ENCODE measurements around the gene FUT6. TPM values are rescaled to one million over a fixed set of nuclear protein-coding genes. Genes with fewer than 3 reads are reported as not detected.
A peak's percentile ranks its signal among the peaks of the same experiment; 100 is the strongest.
"Not testable (repeated sequence)": the region's sequence is repeated elsewhere in the genome, so short reads cannot be mapped to it uniquely, and the experiment has no call there.

FUT6 gene
- polyA plus RNA-seq, 3 donors = not detected

- no peaks in the 10 kb centered on the region for H3K9me3 ChIP-seq (replicated peaks in 1 of 2; ENCODE audit: control insufficient read depth in 1 of 2, insufficient read depth in 1 of 2, low read length in 2 of 2)
- Mint-ChIP-seq H3K9me3 (peaks cover 0 to 9% (median 0%) of the 10 kb centered on the region in 7 donors), H3K27me3 (ENCODE audit: low read depth in 3 of 3) (peaks cover 22 to 35% (median 24%) of the 10 kb centered on the region in 3 donors), H3K36me3 (no peaks in the 10 kb centered on the region), H3K4me1 (no peaks in the 10 kb centered on the region), H3K4me3 (no peak overlapping the region), H3K27ac (no peak overlapping the region)
- no peak for TF ChIP-seq CTCF (IDR thresholded peaks at IDR 0.05)
- no peaks in the 10 kb centered on the region for H3K79me2 ChIP-seq (ENCODE audit: insufficient read depth, low read length)
- H3K27me3 ChIP-seq (ENCODE audit: control insufficient read depth in 2 of 2, insufficient read depth in 2 of 2, low read length in 2 of 2) = peaks cover 0 to 8% of the 10 kb centered on the region in 2 donors
- intact Hi-C loops (cut with micrococcal nuclease) = no loop called here
- WGBS (ENCODE audit: insufficient coverage) = 60% methylated on average over 2 of the region's 9 CpGs
- no peak overlapping the region for H3K4me2 ChIP-seq (replicated peaks; ENCODE audit: extremely low read depth, low read length, poor library complexity, severe bottlenecking)
- H2AFZ ChIP-seq (ENCODE audit: insufficient read depth, low read depth, low read length, poor library complexity, severe bottlenecking) = no peak overlapping the region
- H3K9ac ChIP-seq (ENCODE audit: insufficient read depth, low read length, poor library complexity, severe bottlenecking) = no peak overlapping the region
- H4K20me1 ChIP-seq (ENCODE audit: insufficient read depth, low read length) = no peaks in the 10 kb centered on the region
- no peaks in the 10 kb centered on the region for H3K4me1 ChIP-seq (ENCODE audit: control insufficient read depth in 1 of 2, insufficient read depth in 2 of 2, low read length in 2 of 2)
- no peak for DNase-seq
- no peaks in the 10 kb centered on the region for H3K36me3 ChIP-seq (replicated peaks in 1 of 2; ENCODE audit: control insufficient read depth in 1 of 2, insufficient read depth in 2 of 2, low read length in 2 of 2)
- no peak overlapping the region for H3K4me3 ChIP-seq (replicated peaks in 1 of 3; ENCODE audit: low read depth in 2 of 3, low read length in 3 of 3)
- H3K27ac ChIP-seq (ENCODE audit: low read depth in 1 of 2, low read length in 2 of 2) = no peak overlapping the region
Measured at GRCh38 chr19:5877882-5878281, 38.4 kb upstream of the FUT6 start.

- Mint-ChIP-seq H3K9me3 (peaks cover 0 to 9% (median 0%) of the 10 kb centered on the region in 7 donors), H3K27ac (no peak overlapping the region), H3K4me1 (no peaks in the 10 kb centered on the region), H3K36me3 (no peaks in the 10 kb centered on the region), H3K4me3 (no peak overlapping the region), H3K27me3 (ENCODE audit: low read depth in 3 of 3) (peaks cover 22 to 35% (median 22%) of the 10 kb centered on the region in 3 donors)
- no peaks in the 10 kb centered on the region for H3K36me3 ChIP-seq (replicated peaks in 1 of 2; ENCODE audit: control insufficient read depth in 1 of 2, insufficient read depth in 2 of 2, low read length in 2 of 2)
- no peaks in the 10 kb centered on the region for H3K9me3 ChIP-seq (replicated peaks in 1 of 2; ENCODE audit: control insufficient read depth in 1 of 2, insufficient read depth in 1 of 2, low read length in 2 of 2)
- intact Hi-C loops (cut with micrococcal nuclease) = no loop called here
- no peak overlapping the region for H3K4me2 ChIP-seq (replicated peaks; ENCODE audit: extremely low read depth, low read length, poor library complexity, severe bottlenecking)
- TF ChIP-seq CTCF (IDR thresholded peaks at IDR 0.05) = no peak
- no peak overlapping the region for H3K27ac ChIP-seq (ENCODE audit: low read depth in 1 of 2, low read length in 2 of 2)
- peaks cover 0 to 8% of the 10 kb centered on the region in 2 donors for H3K27me3 ChIP-seq (ENCODE audit: control insufficient read depth in 2 of 2, insufficient read depth in 2 of 2, low read length in 2 of 2)
- WGBS (ENCODE audit: insufficient coverage) = 87% methylated on average over 8 of the region's 8 CpGs
- no peak overlapping the region for H2AFZ ChIP-seq (ENCODE audit: insufficient read depth, low read depth, low read length, poor library complexity, severe bottlenecking)
- H4K20me1 ChIP-seq (ENCODE audit: insufficient read depth, low read length) = no peaks in the 10 kb centered on the region
- H3K4me1 ChIP-seq (ENCODE audit: control insufficient read depth in 1 of 2, insufficient read depth in 2 of 2, low read length in 2 of 2) = no peaks in the 10 kb centered on the region
- H3K9ac ChIP-seq (ENCODE audit: insufficient read depth, low read length, poor library complexity, severe bottlenecking) = no peak overlapping the region
- H3K4me3 ChIP-seq (replicated peaks in 1 of 3; ENCODE audit: low read depth in 2 of 3, low read length in 3 of 3) = no peak overlapping the region
- DNase-seq = no peak
- no peaks in the 10 kb centered on the region for H3K79me2 ChIP-seq (ENCODE audit: insufficient read depth, low read length)
Measured at GRCh38 chr19:5877427-5877826, 37.9 kb upstream of the FUT6 start.

- H3K4me1 Mint-ChIP-seq; H3K27me3 ChIP-seq (ENCODE audit: control insufficient read depth in 2 of 2, insufficient read depth in 2 of 2, low read length in 2 of 2); H3K27ac Mint-ChIP-seq; H3K9me3 Mint-ChIP-seq; H3K4me3 ChIP-seq (replicated peaks in 1 of 3; ENCODE audit: low read depth in 2 of 3, low read length in 3 of 3); H3K36me3 ChIP-seq (replicated peaks in 1 of 2; ENCODE audit: control insufficient read depth in 1 of 2, insufficient read depth in 2 of 2, low read length in 2 of 2); H3K9me3 ChIP-seq (replicated peaks in 1 of 2; ENCODE audit: control insufficient read depth in 1 of 2, insufficient read depth in 1 of 2, low read length in 2 of 2); intact Hi-C loops (cut with micrococcal nuclease); H3K79me2 ChIP-seq (ENCODE audit: insufficient read depth, low read length); H2AFZ ChIP-seq (ENCODE audit: insufficient read depth, low read depth, low read length, poor library complexity, severe bottlenecking); H3K4me1 ChIP-seq (ENCODE audit: control insufficient read depth in 1 of 2, insufficient read depth in 2 of 2, low read length in 2 of 2); H4K20me1 ChIP-seq (ENCODE audit: insufficient read depth, low read length); H3K4me3 Mint-ChIP-seq; H3K9ac ChIP-seq (ENCODE audit: insufficient read depth, low read length, poor library complexity, severe bottlenecking); H3K27ac ChIP-seq (ENCODE audit: low read depth in 1 of 2, low read length in 2 of 2); H3K36me3 Mint-ChIP-seq; H3K4me2 ChIP-seq (replicated peaks; ENCODE audit: extremely low read depth, low read length, poor library complexity, severe bottlenecking): not testable (repeated sequence)
- peak in 2 of 3 donors; percentile 15 to 31 for DNase-seq
- 65% methylated on average over 2 of the region's 7 CpGs for WGBS (ENCODE audit: insufficient coverage)
- H3K27me3 Mint-ChIP-seq (ENCODE audit: low read depth in 3 of 3) = peaks cover 8 to 15% (median 11%) of the 10 kb centered on the region in 3 donors
Measured at GRCh38 chr19:5874496-5874895, 35.0 kb upstream of the FUT6 start.

All from CD14-positive monocyte (primary cell).